Trophoblast cell (in vitro differentiated cells and primary cell): ENCODE results near the gene NBEAL2.

Experiments used
- DNase-seq, 2 donors: peaks; one replicate each; pipeline ENCODE4 v3.0.0-alpha.2; 2016
- H2AFZ ChIP-seq: 2 replicates; pipeline ENCODE4 v1.6.1; 2013; ENCODE audit warnings: low read length, moderate library complexity, mild to moderate bottlenecking; ENCODE audit not compliant: insufficient read depth, poor library complexity
- H2AK5ac ChIP-seq: 2 replicates; pipeline ENCODE4 v1.6.1; 2013; ENCODE audit warnings: mild to moderate bottlenecking, low read length
- H2BK120ac ChIP-seq: 2 replicates; pipeline ENCODE4 v1.6.1; 2013; ENCODE audit warnings: low read length, mild to moderate bottlenecking, moderate library complexity; ENCODE audit not compliant: insufficient read depth, poor library complexity
- H2BK12ac ChIP-seq: 2 replicates; pipeline ENCODE4 v1.6.1; 2013; ENCODE audit warnings: mild to moderate bottlenecking, low read length, moderate library complexity
- H2BK5ac ChIP-seq: 2 replicates; pipeline ENCODE4 v1.6.1; 2013; ENCODE audit warnings: low read length, low read depth, moderate library complexity, mild to moderate bottlenecking; ENCODE audit not compliant: poor library complexity
- H3K14ac ChIP-seq: 2 replicates; pipeline ENCODE4 v1.6.1; 2013; ENCODE audit warnings: mild to moderate bottlenecking, low read length
- H3K18ac ChIP-seq: 2 replicates; pipeline ENCODE4 v1.6.1; 2013; ENCODE audit warnings: mild to moderate bottlenecking, low read length
- H3K23ac ChIP-seq: 2 replicates; pipeline ENCODE4 v1.6.1; 2013; ENCODE audit warnings: low read length
- H3K27ac ChIP-seq: 2 replicates; pipeline ENCODE4 v1.5.1; 2013; ENCODE audit warnings: low read depth, mild to moderate bottlenecking, inconsistent platforms, low read length, moderate library complexity
- H3K27me3 ChIP-seq: 2 replicates; pipeline ENCODE4 v1.6.1; 2013; ENCODE audit warnings: inconsistent platforms, mild to moderate bottlenecking, low read length, moderate library complexity; ENCODE audit not compliant: insufficient read depth
- H3K36me3 ChIP-seq, 2 experiments: 1 replicate in 1 of 2; 2 replicates in 1 of 2; pipeline ENCODE4 v1.6.1; 2013; ENCODE audit warnings: low read length in 2 of 2, mild to moderate bottlenecking in 2 of 2, moderate library complexity in 1 of 2; ENCODE audit not compliant: insufficient read depth in 2 of 2, control insufficient read depth in 1 of 2
- H3K4ac ChIP-seq: 2 replicates; pipeline ENCODE4 v1.6.1; 2013; ENCODE audit warnings: low read depth, mild to moderate bottlenecking, low read length, moderate library complexity
- H3K4me1 ChIP-seq, 2 experiments: 1 replicate in 1 of 2; 2 replicates in 1 of 2; pipeline ENCODE4 v1.6.1; 2013; ENCODE audit warnings: low read length in 2 of 2, mild to moderate bottlenecking in 2 of 2, moderate library complexity in 1 of 2; ENCODE audit not compliant: insufficient read depth in 2 of 2, control insufficient read depth in 1 of 2
- H3K4me2 ChIP-seq: 2 replicates; pipeline ENCODE4 v1.6.1; 2013; ENCODE audit warnings: inconsistent platforms, mild to moderate bottlenecking, low read length, moderate library complexity
- H3K4me3 ChIP-seq: 2 replicates; pipeline ENCODE4 v1.5.1; 2013; ENCODE audit warnings: mild to moderate bottlenecking, low read depth, low read length, inconsistent platforms
- H3K79me1 ChIP-seq: one replicate; pipeline ENCODE4 v1.6.1; 2013; ENCODE audit warnings: low read length
- H3K79me2 ChIP-seq: 2 replicates; pipeline ENCODE4 v1.6.1; 2013; ENCODE audit warnings: low read length, mild to moderate bottlenecking; ENCODE audit not compliant: control insufficient read depth, insufficient read depth, poor library complexity
- H3K9ac ChIP-seq: 2 replicates; pipeline ENCODE4 v1.6.1; 2013; ENCODE audit warnings: mild to moderate bottlenecking, low read length
- H3K9me3 ChIP-seq: 2 replicates; pipeline ENCODE4 v1.6.1; 2013; ENCODE audit warnings: low read depth, mild to moderate bottlenecking, control low read depth, inconsistent platforms, low read length; ENCODE audit not compliant: insufficient read depth
- H4K12ac ChIP-seq: 2 replicates; pipeline ENCODE4 v1.6.1; 2013; ENCODE audit warnings: low read depth, mild to moderate bottlenecking, low read length, moderate library complexity
- H4K8ac ChIP-seq: 2 replicates; pipeline ENCODE4 v1.6.1; 2013; ENCODE audit warnings: low read depth, mild to moderate bottlenecking, low read length, moderate library complexity
- H4K91ac ChIP-seq: one replicate; pipeline ENCODE4 v1.6.1; 2013; ENCODE audit warnings: low read depth, mild to moderate bottlenecking, low read length, moderate library complexity
- WGBS: extraction: QIAGEN DNeasy Blood & Tissue Kit; methylation state at CpG from one replicate; pipeline ENCODE4 v1.1.7; 2013; ENCODE audit warnings: missing lambda C conversion rate; ENCODE audit not compliant: insufficient read length, insufficient coverage; ENCODE audit errors: extremely low coverage; 5-methylcytosine and 5-hydroxymethylcytosine counted together

NBEAL2 gene

DNA sequence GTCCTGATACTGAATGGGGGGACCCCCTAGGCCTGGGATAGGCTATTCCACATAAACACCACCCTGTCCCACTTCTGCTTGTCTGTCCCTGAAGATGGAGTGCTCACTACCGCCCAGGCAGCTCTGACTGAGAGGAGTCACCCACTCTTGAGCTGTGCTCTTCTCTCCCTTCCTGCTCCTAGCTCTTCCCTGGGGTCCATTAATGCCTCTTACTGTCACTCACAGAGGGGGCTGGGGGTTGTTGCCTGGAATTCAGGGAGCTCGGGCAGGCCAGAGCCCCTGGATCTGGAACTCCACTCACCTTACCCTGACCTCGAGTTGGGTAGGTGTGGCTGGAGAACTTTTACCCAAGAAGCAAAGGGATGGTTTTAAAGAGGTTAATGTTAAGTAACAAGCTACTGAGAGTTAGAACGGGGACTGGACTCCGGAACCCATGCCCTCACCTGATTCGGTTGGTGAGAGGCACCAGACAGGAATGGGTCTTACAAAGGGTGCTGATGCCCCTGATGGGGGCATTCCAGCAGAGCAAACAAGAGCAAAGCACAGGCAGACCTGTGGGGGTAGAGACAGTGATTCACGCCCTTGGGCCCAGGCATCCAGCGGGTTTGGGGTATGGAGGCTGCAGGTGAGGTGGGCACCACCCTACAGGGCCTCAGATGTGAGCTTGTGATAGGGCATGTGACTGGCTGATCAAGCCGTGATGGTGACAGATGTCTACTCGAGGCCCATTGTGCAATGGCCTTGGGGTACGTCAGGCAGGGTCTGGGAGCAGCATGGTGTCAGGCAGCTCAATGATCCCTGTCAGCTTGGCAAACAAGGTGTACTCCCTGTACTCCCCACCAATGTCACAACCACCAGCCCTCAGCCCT is 5.4 kb downstream of the NBEAL2 start:
- peaks cover 6 to 10% of the 10 kb centered on the region in 2 experiments for H3K36me3 ChIP-seq
- H2BK120ac ChIP-seq: no peak overlapping the region
- peaks cover 16% of the 10 kb centered on the region for H3K79me1 ChIP-seq
- H3K18ac ChIP-seq: no peak overlapping the region
- no peak overlapping the region for H3K27ac ChIP-seq
- peak overlapping the region; percentile 11 for H2AK5ac ChIP-seq
- no peak overlapping the region for H3K14ac ChIP-seq
- H3K4me2 ChIP-seq: no peak overlapping the region
- H4K8ac ChIP-seq: no peak overlapping the region
- H2BK12ac ChIP-seq: no peak overlapping the region
- no peaks in the 10 kb centered on the region for H3K27me3 ChIP-seq
- no peak overlapping the region for H2AFZ ChIP-seq
- H3K9ac ChIP-seq: no peak overlapping the region
- no CpG with 5 or more reads among the region's 11 CpGs for WGBS
- peaks cover 8% of the 10 kb centered on the region for H3K79me2 ChIP-seq
- H3K23ac ChIP-seq: no peak overlapping the region
- no peak overlapping the region for H4K12ac ChIP-seq
- H3K4me1 ChIP-seq: peaks cover 38 to 52% of the 10 kb centered on the region in 2 experiments
- no peak overlapping the region for H2BK5ac ChIP-seq
- no peak overlapping the region for H3K4ac ChIP-seq
- H4K91ac ChIP-seq: no peak overlapping the region
- H3K4me3 ChIP-seq: no peak overlapping the region
- no peaks in the 10 kb centered on the region for H3K9me3 ChIP-seq
- no peak for DNase-seq

DNA sequence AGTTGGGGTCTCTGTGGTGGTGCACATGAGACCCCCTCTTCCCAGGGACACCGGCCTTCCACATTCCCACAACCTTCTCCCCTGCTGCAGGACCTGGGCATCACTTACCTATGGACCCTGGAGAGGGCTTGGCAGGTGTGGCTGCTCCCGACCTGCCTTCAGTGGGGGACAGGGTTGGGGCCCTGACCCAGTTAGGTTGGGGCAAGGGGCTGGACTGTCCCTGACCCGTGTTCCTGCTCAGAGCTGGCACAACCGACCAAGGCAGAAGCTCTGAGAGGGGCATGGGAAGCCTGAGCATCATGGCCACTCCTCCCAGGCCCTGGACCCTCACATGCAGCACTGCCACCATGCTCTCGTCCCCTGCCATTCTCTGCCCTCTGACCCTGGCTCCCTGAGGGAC is 6.1 kb downstream of the NBEAL2 start:
- DNase-seq: no peak
- Histone ChIP-seq H3K79me2 (peaks cover 4% of the 10 kb centered on the region), H4K8ac (no peak overlapping the region), H3K18ac (no peak overlapping the region), H2BK12ac (no peak overlapping the region), H2AFZ (no peak overlapping the region), H3K4me3 (no peak overlapping the region), H3K4ac (no peak overlapping the region), H3K9ac (no peak overlapping the region), H3K36me3 (peaks cover 6 to 12% of the 10 kb centered on the region in 2 experiments), H2BK5ac (no peak overlapping the region), H3K79me1 (peaks cover 12% of the 10 kb centered on the region), H4K91ac (no peak overlapping the region), H3K4me2 (no peak overlapping the region), H3K27me3 (no peaks in the 10 kb centered on the region), H3K23ac (no peak overlapping the region), H2BK120ac (no peak overlapping the region), H3K4me1 (peaks cover 38 to 46% of the 10 kb centered on the region in 2 experiments), H2AK5ac (no peak overlapping the region), H4K12ac (no peak overlapping the region), H3K27ac (no peak overlapping the region), H3K14ac (no peak overlapping the region), H3K9me3 (no peaks in the 10 kb centered on the region)
- WGBS: no CpG with 5 or more reads among the region's 5 CpGs

DNA sequence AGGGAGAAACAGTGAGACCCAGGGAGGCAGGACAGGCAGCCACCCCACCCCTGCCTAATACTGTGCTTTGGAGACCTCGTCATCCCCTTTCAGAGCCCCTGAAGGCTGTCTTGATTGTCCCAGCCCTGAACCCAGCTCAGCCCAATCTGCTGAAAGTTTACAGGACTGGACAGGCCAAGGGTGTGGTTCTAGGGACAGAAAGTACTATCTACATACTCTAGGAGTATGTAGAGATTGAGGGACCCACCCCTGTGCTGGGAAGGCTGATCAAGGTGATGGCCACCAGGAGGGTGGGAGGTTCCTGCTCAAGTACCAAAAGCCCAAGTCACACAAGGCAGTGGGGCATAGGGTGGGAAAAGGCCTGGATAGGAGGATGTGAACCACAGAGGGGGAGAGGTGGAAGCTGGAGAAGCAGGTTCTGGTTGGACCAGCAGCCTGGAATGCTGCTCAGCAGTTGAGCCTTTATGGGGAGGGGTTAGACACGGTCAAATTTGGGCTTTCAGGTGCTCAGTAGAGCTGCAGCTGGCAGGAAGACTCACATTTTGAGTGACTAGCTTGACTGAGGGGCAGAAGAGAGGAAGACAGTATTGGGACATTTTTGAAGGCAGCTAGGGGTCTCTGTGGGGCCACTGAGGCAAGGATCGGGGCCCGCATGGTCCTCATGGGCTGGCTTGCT is 6.7 kb downstream of the NBEAL2 start:
- Histone ChIP-seq H4K91ac (no peak overlapping the region), H2BK5ac (no peak overlapping the region), H3K14ac (no peak overlapping the region), H2AK5ac (no peak overlapping the region), H2BK120ac (no peak overlapping the region), H3K9me3 (no peaks in the 10 kb centered on the region), H3K27me3 (no peaks in the 10 kb centered on the region), H3K79me2 (peaks cover 4% of the 10 kb centered on the region), H4K8ac (no peak overlapping the region), H3K18ac (no peak overlapping the region), H3K9ac (no peak overlapping the region), H3K4me3 (no peak overlapping the region), H3K4me2 (no peak overlapping the region), H3K23ac (no peak overlapping the region), H3K27ac (no peak overlapping the region), H3K36me3 (peaks cover 9 to 15% of the 10 kb centered on the region in 2 experiments), H3K4me1 (peaks cover 34 to 41% of the 10 kb centered on the region in 2 experiments), H2BK12ac (no peak overlapping the region), H2AFZ (no peak overlapping the region), H3K4ac (no peak overlapping the region), H4K12ac (no peak overlapping the region), H3K79me1 (peaks cover 12% of the 10 kb centered on the region)
- no peak for DNase-seq
- no CpG with 5 or more reads among the region's 4 CpGs for whole genome bisulfite sequencing

DNA sequence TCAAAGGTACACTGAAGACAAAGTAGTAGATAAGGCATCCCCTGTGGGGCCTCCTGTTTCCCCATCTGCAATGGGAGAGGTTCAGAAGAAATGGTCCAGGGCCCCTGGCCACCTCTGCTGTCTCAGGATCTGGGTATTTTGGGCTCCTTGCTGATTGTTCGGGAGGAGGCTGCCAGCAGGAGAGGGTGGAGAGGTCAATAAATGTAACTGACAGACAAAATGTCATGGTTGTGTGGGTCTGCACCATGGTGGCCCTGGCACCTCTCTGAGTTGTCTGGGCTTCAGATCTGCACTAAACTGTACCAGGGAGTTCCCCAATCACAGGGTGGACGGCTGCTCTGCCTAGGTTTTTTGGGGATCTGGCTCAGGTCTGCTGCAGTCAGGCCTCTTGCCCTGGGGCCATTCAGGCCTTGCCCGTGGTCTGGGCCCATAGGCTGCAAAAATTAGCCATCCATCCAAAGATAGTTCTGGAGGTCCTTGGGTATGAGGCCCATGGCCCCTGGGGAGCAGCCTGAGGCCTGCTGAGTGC is 7.4 kb downstream of the NBEAL2 start:
- Histone ChIP-seq H3K36me3 (peaks cover 16 to 21% of the 10 kb centered on the region in 2 experiments), H3K4me2 (no peak overlapping the region), H2AFZ (no peak overlapping the region), H4K12ac (no peak overlapping the region), H2AK5ac (no peak overlapping the region), H3K79me2 (peaks cover 2% of the 10 kb centered on the region), H3K4ac (no peak overlapping the region), H3K18ac (no peak overlapping the region), H3K27ac (peak overlapping the region; percentile 6), H4K91ac (peak overlapping the region; percentile 9), H3K27me3 (no peaks in the 10 kb centered on the region), H3K9me3 (no peaks in the 10 kb centered on the region), H3K4me1 (peaks cover 29 to 36% of the 10 kb centered on the region in 2 experiments), H3K23ac (no peak overlapping the region), H4K8ac (no peak overlapping the region), H3K9ac (no peak overlapping the region), H3K79me1 (peaks cover 8% of the 10 kb centered on the region), H2BK12ac (no peak overlapping the region), H3K4me3 (no peak overlapping the region), H2BK5ac (no peak overlapping the region), H3K14ac (no peak overlapping the region), H2BK120ac (no peak overlapping the region)
- WGBS: no CpG with 5 or more reads among the region's 3 CpGs
- no peak for DNase-seq
